ENCODE measurements around the gene IGF2BP3.

The IGF2BP3 gene

GRCh38 chr7:23298141-23298881 lies 172.0 kb downstream of the IGF2BP3 start:
- DNase-seq (ENCODE audit: low spot score) (peak; percentile 54), FAIRE-seq (no peak)

- FAIRE-seq = no peak
These were observed 174.9 kb downstream of the IGF2BP3 start for GRCh38 chr7:23295401-23295697.

GRCh38 chr7:23294549-23295400 lies 175.5 kb downstream of the IGF2BP3 start:
- DNase-seq (ENCODE audit: low spot score) (no peak), FAIRE-seq (no peak)

More at GRCh38 chr7:23295401-23295697, 174.9 kb downstream of the IGF2BP3 start:
- DNase-seq (ENCODE audit: low spot score) = no peak

- no peak for FAIRE-seq
- no peak for DNase-seq (ENCODE audit: low spot score)
These were observed 176.7 kb downstream of the IGF2BP3 start for GRCh38 chr7:23293500-23294073.

- FAIRE-seq = no peak
- no peak for DNase-seq (ENCODE audit: low spot score)
These were observed 177.7 kb downstream of the IGF2BP3 start for GRCh38 chr7:23292623-23293022.

- no peak for DNase-seq (ENCODE audit: low spot score)
- no peak for FAIRE-seq
These were observed 178.2 kb downstream of the IGF2BP3 start for GRCh38 chr7:23291957-23292560.

- FAIRE-seq (no peak), DNase-seq (ENCODE audit: low spot score) (no peak)
These were observed 179.3 kb downstream of the IGF2BP3 start for GRCh38 chr7:23290993-23291392.

- FAIRE-seq = no peak
- DNase-seq (ENCODE audit: low spot score) = no peak
These were observed 182.7 kb downstream of the IGF2BP3 start for GRCh38 chr7:23287612-23288011.

GRCh38 chr7:23285657-23286646 lies 184.3 kb downstream of the IGF2BP3 start:
- no peak for FAIRE-seq
- DNase-seq (ENCODE audit: low spot score) = no peak

GRCh38 chr7:23284871-23285270 lies 185.4 kb downstream of the IGF2BP3 start:
- DNase-seq (ENCODE audit: low spot score) (no peak), FAIRE-seq (no peak)

- DNase-seq (ENCODE audit: low spot score) (no peak), FAIRE-seq (no peak)
These were observed 187.2 kb downstream of the IGF2BP3 start for GRCh38 chr7:23283086-23283485.

- DNase-seq (ENCODE audit: low spot score) = no peak
- no peak for FAIRE-seq
These were observed 190.3 kb downstream of the IGF2BP3 start for GRCh38 chr7:23279819-23280525.

GRCh38 chr7:23277359-23277989 lies 192.8 kb downstream of the IGF2BP3 start:
- FAIRE-seq (no peak), DNase-seq (ENCODE audit: low spot score) (peak; percentile 54)

GRCh38 chr7:23276947-23277346 lies 193.3 kb downstream of the IGF2BP3 start:
- FAIRE-seq (no peak), DNase-seq (ENCODE audit: low spot score) (no peak)

GRCh38 chr7:23276376-23276775 lies 193.9 kb downstream of the IGF2BP3 start:
- FAIRE-seq (no peak), DNase-seq (ENCODE audit: low spot score) (no peak)

- no peak for FAIRE-seq
- DNase-seq (ENCODE audit: low spot score) = no peak
These were observed 194.4 kb downstream of the IGF2BP3 start for GRCh38 chr7:23275912-23276311.

GRCh38 chr7:23273141-23273599 lies 197.1 kb downstream of the IGF2BP3 start:
- FAIRE-seq (no peak), DNase-seq (ENCODE audit: low spot score) (peak; percentile 91)

- no peak for FAIRE-seq
- DNase-seq (ENCODE audit: low spot score) = no peak
These were observed 198.0 kb downstream of the IGF2BP3 start for GRCh38 chr7:23272275-23272674.

GRCh38 chr7:23268746-23269145 lies 201.5 kb downstream of the IGF2BP3 start:
- no peak for DNase-seq (ENCODE audit: low spot score)
- FAIRE-seq = no peak

GRCh38 chr7:23268167-23268566 lies 202.1 kb downstream of the IGF2BP3 start:
- FAIRE-seq = no peak
- DNase-seq (ENCODE audit: low spot score) = no peak

Data from urothelium cell line (cell line).